ENCODE results near the gene TRAF6.
"Not testable (repeated sequence)": the region's sequence is repeated elsewhere in the genome, so short reads cannot be mapped to it uniquely, and the experiment has no call there.

Gene TRAF6

DNA sequence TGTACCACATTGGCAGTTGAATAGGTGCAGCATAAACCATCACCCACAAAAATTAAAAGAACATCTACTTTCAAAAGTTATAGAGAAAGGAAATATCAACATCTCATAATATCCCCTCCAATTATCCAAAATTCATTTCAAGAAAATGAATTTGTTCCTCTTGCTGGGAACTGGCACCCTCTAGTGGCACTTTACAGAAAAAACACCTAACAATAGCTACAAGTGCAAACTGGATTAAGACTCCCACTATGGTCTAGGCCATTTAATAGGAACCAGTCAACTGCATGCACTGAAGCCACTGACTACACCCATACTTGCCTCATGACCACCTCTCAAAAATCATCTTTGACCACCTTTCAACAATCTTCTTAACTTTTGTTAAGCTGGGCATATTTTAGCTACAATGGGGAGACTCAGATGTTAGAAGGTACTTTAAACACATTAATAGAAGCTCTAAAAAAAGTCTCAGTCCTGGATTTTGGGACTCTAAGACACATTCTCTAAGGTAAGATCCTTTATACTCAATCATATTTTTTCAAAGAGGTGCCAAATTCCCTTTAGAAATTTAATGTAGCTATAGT lies 17.3 kb downstream of the TRAF6 start:
- no peak for DNase-seq (ENCODE audit: low read depth)

DNA sequence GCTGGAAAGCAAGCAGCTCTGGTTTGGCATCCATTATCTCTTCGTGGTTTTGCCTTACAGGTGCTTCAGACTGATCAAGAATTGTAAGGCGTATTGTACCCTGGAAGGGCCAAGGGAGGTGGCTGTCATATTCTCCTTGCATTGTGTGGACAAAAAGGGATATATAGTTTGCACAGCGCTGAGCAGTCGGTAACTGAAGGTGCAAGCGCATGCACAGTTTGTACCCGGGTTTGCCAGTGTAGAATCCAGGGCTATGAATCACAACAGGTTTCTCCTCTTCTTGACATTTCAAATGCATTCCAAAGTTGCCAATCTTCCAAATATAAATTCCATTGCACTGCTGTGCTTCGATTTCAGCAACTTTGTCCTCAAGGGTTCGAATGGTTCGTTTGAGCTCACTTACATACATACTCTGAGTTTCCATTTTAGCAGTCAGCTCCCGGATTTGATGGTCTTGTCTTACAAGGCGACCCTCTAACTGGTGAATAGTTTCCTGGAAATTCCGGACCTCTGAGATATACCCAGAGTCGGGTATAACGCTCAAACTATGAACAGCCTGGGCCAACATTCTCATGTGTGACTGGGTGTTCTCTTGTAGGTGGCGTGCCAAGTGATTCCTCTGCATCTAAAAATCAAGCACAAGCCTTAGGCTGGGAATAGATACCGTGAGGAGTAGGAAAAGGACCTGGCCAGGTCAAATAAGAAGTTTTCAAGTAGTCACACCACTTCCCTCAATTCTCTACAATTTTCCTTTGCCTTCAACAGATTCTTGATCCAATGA lies 19.9 kb downstream of the TRAF6 start:
- DNase-seq (ENCODE audit: low read depth) = no peak

DNA sequence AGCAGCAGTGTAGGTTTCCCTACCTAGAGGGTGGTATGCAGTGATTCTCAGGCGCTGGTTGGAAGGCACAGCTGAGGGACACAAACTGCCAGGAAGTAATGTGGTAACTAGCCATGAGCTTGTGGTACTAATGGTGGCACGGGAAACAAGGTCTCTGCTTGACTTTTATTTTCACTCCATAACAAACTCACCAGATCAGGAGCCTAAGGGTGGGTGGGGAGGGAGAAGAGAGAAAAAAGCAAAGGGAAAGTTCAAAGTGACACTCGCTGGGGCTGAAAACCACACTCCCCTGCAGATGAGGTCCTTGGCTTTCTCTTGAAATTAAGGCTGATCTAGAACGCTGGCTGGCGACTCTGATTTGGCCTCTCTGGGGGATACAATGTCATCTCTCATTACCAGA lies 22.0 kb downstream of the TRAF6 start:
- DNase-seq (ENCODE audit: low read depth) = no peak

DNA sequence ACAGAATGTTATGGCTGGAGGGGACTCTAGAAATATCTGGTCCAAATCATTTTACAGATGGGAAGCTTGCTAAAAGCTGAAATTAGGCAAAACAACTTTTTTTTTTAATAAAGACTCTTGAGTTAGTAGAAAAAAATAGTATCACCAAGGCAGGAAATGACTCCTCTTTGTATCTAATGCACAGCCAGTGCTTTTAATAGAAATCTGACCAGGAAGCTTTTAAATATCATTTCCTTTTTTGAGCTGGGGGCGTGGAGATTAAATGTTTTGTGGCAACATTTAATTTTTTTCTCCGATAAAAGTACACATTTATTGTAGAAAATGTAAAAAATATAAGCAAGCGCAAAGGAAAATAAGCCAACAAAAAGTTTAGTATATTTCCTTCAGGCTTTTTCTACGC lies 22.5 kb downstream of the TRAF6 start:
- no peak for DNase-seq (ENCODE audit: low read depth)

DNA sequence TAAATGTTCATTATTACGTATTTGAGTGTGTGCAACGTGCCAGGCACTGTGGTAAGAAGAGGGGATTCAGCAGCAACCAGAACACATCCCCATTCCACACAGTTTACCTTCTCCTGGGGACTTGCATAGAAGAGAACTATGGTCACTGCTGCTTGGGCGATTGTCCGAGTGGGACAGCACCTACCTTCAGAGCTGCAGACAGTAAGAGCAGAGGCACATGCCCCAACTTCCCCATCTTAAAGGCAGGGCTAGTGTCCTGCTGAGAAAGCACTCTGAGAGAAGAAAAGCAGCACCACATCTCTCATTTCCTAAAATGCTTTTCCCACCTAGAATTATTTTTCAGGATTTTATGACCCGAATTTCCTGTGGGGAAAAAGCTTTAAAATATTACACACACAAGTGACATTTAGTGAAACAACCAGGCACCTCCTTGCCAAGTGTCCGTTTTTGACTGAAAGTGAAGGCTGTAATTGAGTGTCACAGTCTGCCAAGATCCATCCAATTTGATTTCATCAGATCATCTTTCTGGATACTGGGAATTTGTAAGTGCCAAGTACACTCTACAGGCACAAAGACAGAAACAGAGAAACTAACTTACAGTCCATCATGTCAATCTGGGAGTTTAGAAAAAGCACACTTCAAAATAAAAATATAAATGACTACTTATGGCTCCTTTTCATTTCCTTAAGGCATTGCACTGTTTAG lies 24.6 kb downstream of the TRAF6 start:
- no peak for DNase-seq (ENCODE audit: low read depth)

DNA sequence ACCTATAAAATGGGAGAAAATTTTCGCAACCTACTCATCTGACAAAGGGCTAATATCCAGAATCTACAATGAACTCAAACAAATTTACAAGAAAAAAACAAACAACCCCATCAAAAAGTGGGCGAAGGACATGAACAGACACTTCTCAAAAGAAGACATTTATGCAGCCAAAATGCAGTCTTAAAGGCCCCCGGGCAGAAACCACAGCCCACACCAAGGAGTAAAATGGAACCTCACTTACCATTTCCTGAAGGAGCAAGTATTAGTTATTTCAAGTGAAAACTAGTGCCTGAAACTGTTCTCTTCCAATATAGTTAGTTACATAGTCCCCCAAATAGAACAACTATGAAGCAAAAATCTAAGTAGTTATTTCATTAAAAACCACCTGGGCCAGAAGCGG lies 27.0 kb downstream of the TRAF6 start:
- not testable (repeated sequence) for DNase-seq (ENCODE audit: low read depth)

DNA sequence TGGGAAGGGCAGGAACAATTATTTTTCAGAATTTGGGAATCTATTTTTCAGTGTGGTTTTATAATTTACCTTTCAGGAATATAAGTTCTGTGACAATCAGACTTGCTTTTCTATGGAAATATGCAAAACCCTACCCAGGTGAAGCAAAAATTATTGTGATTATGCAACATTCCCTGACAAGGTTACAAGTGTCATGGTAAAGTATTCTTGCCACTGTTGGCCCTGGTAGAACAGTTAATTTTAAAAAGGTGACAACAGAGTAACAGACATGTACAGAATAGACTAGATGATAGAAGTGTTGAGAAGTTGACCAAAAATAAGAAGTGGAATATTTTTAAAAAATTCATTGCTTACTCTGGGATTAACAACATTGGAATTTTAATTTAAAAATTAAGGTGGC lies 29.2 kb downstream of the TRAF6 start:
- no peak for DNase-seq (ENCODE audit: low read depth)

DNA sequence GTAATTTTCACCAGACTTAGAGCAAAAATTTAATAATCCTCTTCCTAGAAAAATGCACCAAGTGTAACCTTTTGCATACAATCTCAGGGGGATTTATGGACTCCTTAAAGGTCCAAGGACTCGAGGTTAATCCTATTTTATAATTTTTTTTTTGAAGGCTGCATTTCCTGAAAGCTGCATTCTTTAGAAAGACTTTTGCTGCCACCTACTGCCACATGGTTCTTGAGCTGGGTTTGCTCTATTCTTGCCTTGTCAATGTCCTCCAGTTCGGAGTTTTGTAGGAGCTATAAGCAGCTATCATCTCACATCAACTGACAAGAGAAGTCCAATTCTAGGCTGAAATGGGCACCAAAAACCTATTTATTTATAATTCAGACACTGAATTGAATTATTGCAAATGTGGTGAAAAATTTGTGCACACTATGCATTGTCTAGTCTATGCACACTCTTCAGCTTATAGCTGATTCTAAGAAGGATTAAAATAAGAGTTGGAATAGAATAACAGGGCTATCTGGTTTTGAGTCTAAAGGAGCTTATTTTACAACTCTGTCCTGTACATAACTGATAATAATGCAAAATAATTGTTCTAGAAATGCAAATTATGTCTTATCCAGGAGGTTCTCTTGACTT lies 31.3 kb downstream of the TRAF6 start:
- DNase-seq (ENCODE audit: low read depth) = no peak

DNA sequence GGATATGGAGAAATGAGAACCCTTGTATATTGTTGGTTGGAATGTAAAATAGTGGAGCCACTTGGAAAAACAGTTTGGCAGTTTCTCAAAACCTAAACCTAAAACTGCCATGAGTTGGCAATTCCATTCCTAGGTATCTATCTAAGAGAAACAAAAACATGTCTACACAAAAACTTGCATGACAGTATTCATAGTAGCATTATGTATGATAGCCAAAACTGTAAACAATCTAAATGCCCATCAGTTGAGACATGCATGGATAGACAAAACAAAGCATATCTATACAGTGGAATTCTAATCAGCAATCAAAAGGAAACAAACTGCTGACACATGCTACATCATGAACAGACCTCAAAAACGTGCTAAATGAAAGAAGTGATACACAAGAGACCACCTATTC lies 34.9 kb downstream of the TRAF6 start:
- no peak for DNase-seq (ENCODE audit: low read depth)

DNA sequence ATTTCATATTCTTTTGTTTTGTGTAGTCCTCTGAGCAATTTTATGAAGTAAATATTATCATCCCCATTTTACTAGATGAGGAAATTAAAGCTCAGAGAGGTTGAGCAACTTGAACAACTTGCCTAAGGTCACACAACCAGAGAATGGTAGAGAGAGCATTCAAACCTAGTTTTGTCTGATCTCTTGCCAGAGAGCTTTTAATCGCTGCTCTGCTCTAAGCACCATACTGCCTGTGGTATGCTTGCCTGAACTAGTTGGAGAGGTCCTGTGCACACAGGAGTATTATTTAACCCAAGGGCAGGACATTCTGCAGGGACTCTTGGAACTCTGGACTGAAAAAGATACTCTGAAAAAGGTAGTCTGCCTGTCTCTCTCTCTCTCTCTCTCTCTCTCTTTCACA lies 38.5 kb downstream of the TRAF6 start:
- no peak for DNase-seq (ENCODE audit: low read depth)

DNA sequence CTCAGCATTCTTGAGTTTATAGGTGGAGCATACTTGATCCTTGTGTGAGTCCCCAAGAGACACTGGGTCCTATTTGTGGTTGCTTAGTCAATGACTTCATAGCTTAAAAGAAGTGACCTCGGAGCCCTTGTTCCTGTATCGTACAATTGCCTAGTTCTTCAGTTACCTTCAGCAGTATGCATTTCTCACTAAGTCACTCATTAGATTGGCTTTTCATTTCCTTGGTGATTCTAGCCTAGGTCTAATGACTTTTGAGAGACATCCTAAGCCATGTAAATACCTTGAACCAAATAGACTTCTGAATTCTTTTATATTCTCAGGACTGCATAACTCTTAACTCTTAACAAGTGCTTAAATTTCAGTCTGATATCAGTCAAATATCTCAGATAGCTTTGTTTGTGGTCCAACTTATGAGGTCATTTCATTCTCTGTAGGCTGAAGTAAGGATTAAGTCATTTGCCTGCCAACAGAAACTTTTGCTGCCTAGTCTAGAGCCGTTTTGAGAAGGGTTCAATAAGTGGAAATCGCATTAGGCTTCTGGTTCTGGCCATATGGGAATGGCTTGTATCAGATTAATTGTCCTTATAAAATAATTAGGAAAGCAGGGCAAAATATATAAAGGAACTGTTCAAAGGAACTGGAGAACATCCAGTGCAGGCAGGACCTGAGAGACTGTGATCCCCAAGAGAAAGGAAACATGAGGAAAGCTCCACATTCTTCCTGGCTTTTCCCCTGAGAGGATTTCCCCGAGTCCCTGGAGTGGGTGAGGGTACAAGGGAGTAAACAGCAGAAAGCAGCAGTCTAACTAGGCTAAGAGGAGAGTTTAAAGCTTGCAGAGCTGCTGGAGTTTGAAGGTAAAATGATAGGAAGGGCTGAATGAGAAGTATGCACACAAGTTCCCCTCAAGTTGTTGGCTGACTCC lies 39.9 kb downstream of the TRAF6 start:
- no peak for DNase-seq (ENCODE audit: low read depth)

DNA sequence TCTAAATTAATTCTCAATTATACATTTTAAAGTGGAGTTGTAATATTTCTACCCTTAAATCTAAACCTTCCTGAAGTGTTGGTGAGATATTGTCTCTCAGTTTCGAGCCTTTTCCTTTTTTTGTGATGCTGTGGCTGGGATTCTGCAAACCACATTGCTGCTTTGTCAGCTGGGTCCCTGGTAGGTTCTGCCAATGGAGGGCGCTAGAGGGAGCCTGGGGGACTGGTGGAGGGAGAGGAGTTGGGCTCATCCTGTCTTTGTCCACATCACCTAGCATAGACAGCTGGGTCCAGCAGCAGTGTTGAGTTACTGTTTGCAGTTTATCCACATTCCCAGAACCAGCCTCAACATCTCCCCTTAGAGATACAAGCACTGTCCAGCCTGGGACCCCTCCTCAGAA lies 41.0 kb downstream of the TRAF6 start:
- no peak for DNase-seq (ENCODE audit: low read depth)

DNA sequence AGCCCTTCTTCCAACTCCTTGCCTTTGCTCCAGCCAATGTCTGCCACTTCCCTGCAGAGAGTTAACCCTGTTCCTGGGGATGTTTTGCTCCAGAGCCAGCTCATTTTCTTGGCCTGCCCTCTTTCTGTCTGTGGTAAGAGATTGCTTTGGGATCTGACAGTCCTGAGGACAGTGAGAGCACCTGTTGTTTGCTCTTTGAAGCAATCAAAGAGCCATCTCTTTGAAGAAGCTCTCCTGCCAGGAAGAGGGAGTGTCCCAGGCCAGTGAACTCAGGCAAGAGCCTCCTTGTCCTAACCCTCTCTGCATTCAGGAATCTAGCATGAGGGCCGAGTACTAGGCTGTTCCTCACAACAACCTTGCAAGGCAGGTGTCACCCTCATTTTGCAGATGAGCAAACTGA lies 42.2 kb downstream of the TRAF6 start:
- no peak for DNase-seq (ENCODE audit: low read depth)

DNA sequence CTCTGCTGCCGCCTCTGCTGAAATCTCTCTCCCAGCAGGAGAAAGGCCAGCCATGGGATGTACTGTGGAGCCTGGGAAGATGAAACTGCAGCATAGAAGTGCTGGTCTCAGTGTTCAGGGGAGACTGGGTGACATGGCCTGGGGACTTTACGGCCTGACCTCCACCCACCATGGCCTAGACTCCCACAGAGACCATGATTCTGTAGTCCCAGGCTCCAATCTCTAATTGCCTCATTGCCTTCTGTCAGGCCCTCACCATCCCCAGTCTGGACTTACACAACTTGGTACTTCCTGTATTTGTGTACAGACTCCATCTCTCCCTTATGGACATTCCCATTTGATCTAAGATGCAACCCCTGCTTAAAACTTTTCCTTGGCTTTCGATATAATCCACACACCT lies 43.1 kb downstream of the TRAF6 start:
- no peak for DNase-seq (ENCODE audit: low read depth)

DNA sequence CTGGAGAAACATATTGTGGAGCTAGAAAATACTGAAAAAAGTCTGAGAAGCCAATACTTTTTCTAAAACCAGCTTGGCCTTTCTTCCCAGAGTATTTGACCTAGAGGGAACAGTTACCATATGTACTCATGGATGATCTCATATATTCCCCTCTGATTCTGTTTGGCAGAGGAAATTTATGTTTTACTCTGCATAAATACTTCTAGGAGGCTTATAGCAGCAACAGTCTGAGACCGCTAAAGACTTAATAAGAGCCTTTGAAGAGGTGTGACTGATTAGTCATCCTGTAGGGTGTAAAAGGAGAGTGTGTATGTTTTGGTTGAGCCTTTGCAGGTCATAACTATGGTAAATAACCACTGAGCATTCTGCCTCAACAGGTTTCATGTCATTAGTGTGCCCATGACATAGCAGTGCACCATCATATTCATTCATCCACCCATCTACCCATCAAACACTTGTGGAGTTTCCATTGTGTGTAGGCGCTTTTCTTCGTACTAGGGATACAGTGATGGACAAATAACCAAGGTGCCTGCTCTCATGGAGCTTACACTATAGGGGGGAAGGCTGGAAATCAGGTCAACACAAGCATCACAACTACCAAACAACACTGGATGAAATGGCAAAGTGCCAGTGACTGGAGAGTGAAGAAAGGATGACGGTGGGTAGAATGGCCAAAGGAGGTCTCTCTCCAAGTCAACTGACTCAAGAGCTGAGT lies 44.5 kb downstream of the TRAF6 start:
- DNase-seq (ENCODE audit: low read depth) = no peak

DNA sequence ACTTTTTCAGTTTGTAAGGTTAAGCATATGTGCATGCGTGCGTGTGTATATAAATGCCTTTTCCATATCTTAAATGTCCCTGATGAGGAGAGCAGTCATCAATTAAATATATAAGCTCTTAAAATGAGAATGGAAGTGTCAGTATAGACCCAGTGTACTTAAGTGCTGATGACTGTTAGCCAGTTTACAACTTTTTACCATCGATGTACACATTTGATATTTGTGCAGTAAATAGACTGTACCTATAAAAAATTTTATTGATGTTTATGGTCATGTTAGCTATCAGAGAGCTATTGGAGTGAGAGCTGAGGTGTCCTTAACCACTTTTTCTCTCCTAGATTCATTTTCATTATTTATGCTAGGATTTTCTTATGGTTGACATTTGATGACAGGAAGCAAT lies 45.4 kb downstream of the TRAF6 start:
- no peak for DNase-seq (ENCODE audit: low read depth)

DNA sequence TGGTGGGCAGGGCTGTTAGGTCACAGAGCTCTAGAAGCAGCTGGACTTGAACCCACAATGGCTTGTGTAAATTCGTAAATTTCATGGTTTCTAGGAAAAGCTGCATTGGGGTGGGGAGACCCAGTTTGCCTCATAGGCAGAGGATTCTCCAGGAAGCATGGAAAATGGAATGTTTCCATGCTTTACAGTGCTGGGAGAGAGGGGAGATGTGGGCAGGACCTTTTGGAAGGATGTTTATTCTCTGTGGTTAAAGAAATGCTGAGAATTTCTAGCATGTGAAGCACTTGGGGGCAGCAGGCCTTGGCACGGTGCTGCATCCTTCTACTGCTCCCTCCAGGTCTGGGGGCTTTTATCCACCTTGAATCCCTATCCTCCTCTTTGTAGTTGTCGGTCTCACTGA lies 46.3 kb downstream of the TRAF6 start:
- DNase-seq (ENCODE audit: low read depth) = no peak

DNA sequence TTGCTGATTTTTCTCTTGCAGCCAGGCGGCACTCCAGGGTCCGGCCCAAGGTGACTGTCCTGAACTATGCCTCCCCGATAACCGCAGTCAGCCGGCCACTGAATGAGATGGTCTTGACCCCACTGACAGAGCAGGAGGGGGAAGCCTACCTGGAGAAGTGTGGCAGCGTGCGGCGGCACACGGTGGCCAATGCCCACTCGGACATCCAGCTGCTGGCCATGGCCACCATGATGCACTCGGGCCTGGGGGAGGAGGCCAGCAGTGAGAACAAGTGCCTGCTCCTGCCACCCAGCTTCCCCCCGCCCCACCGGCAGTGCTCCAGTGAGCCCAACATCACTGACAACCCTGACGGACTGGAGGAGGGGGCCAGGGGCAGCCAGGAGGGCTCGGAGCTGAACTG lies 47.8 kb downstream of the TRAF6 start:
- DNase-seq (ENCODE audit: low read depth) = no peak

DNA sequence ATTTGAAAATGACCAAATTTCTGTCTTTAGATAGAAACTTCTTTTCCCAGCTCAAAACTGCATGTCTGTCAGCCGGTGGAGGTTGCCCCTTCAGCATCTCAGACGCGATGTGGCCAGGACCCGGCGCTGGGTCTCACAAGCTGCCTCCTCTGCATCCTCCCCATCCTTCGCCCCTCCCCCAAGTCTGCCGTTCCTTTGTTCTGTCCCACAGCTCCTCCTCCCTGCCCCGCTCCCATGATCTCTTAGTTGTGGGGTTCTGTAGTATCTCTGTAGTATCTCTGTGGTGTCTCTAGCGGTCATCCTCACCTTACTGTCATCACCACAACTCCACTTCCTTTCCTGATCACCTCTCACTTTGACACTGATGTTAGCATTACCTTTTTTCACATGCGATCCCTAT lies 49.9 kb downstream of the TRAF6 start:
- no peak for DNase-seq (ENCODE audit: low read depth)

DNA sequence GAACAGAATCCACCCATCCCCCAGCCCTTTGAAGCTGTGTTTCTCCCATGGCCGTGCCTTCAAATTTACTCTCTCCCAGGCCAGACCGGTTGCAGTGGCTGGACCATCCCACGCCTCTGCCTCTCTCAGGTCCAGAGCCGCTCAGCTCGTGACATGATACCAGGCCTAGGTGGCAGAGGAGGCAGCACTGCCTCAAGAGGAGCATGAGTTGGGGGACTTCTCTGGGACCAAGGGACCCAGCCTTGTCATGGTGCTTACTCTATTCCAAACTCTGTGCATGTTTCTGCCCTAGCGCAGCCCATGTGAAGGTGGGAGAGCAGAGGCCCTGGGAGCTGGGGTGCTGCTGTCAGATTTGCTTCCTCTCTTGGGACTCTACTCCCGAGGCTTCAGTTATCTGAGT lies 51.0 kb downstream of the TRAF6 start:
- no peak for DNase-seq (ENCODE audit: low read depth)
